Spleen (tissue), 7 donors: ENCODE data around the gene MR1.

Experiments used
- CTCF ChIP-seq, 11 experiments: fragments of 200-600 bp in 7 of 11; fragments of 450-650 bp in 4 of 11; sonication (generic) in 4 of 11; IDR thresholded peaks in 8 of 11; conservative IDR thresholded peaks in 3 of 11; 1 replicate in 7 of 11; 2 replicates in 4 of 11; pipeline versions ENCODE4 v1.4.0 to v1.8.0; 2016 to 2021; ENCODE audit warnings: antibody characterized with exemption in 11 of 11, inconsistent platforms in 4 of 11, mild to moderate bottlenecking in 1 of 11
- POLR2A ChIP-seq, 3 donors: fragments of 450-650 bp; IDR thresholded peaks; one replicate each; pipeline ENCODE4 v1.5.1; 2017; ENCODE audit warnings: antibody characterized with exemption in 3 of 3, mild to moderate bottlenecking in 1 of 3
- donor health status: DM: no; HTN: no; CAD: no; lungs with moderate emphysema.
- donor health status: DM: no; HTN: no; CAD: no.
- donor health status: DM: no; HTN: no; CAD: no.

GRCh38 chr1:181049378-181049777 is 15.6 kb downstream of the MR1 start:
- TF ChIP-seq CTCF (IDR thresholded peaks at IDR 0.05 in 8 of 11, conservative IDR thresholded peaks at IDR 0.05 in 3 of 11) (no peak), POLR2A (IDR thresholded peaks at IDR 0.05) (no peak)
